CD8-positive, alpha-beta memory T cell (primary cell): Measurements from ENCODE around the gene IKBKG. TPM values are rescaled to one million over a fixed set of nuclear protein-coding genes. Genes with fewer than 3 reads are reported as not detected.

Source experiments
- CTCF ChIA-PET: fragments of 350-600 bp; sonication (Branson Sonifier 250); formaldehyde crosslinking; loops from one replicate; lab custom pipeline; 2021; ENCODE audit warnings: antibody characterized with exemption; lab: Charles Lee
- POLR2A ChIA-PET: fragments of 350-600 bp; sonication (Branson Sonifier 250); formaldehyde crosslinking; loops from one replicate; lab custom pipeline; 2021; ENCODE audit warnings: antibody characterized with exemption; lab: Charles Lee
- DNase-seq, 5 donors: peaks; one replicate each; pipeline versions ENCODE4 v3.0.0 to v3.0.0-alpha.2; 2020 to 2022; ENCODE audit warnings: mixed read lengths in 1 of 5
- H3K27ac ChIP-seq: one replicate; pipeline ENCODE4 v1.7.0; 2013; ENCODE audit warnings: low read depth, mild to moderate bottlenecking, low read length, moderate library complexity
- H3K27me3 ChIP-seq: 2 replicates; pipeline ENCODE4 v1.7.0; 2013; ENCODE audit warnings: low read length, mild to moderate bottlenecking; ENCODE audit not compliant: insufficient read depth, poor library complexity, severe bottlenecking
- H3K36me3 ChIP-seq: 2 replicates; pipeline ENCODE4 v1.7.0; 2013; ENCODE audit warnings: mild to moderate bottlenecking, low read length, moderate library complexity; ENCODE audit not compliant: insufficient read depth
- H3K4me1 ChIP-seq: 2 replicates; pipeline ENCODE4 v1.7.0; 2013; ENCODE audit warnings: mild to moderate bottlenecking, low read length, moderate library complexity; ENCODE audit not compliant: insufficient read depth
- H3K4me3 ChIP-seq: 2 replicates; pipeline ENCODE4 v1.7.0; 2013; ENCODE audit warnings: mild to moderate bottlenecking, low read length
- H3K9me3 ChIP-seq: 2 replicates; pipeline ENCODE4 v1.7.0; 2013; ENCODE audit warnings: mild to moderate bottlenecking, low read length
- H3K27ac Mint-ChIP-seq, 8 donors: one replicate each; pipeline ENCODE4 v1.8.0; 2020 to 2021; ENCODE audit warnings: mixed read lengths in 8 of 8, mild to moderate bottlenecking in 6 of 8, inconsistent platforms in 3 of 8, moderate library complexity in 3 of 8
- H3K27me3 Mint-ChIP-seq, 2 donors: one replicate each; pipeline ENCODE4 v1.8.0; 2020 to 2021; ENCODE audit warnings: mixed read lengths in 2 of 2, mild to moderate bottlenecking in 1 of 2, moderate library complexity in 1 of 2
- H3K36me3 Mint-ChIP-seq, 3 donors: one replicate each; pipeline ENCODE4 v1.8.0; 2020 to 2021; ENCODE audit warnings: mixed read lengths in 3 of 3, inconsistent platforms in 1 of 3, mild to moderate bottlenecking in 1 of 3
- H3K4me1 Mint-ChIP-seq, 3 donors: one replicate each; pipeline ENCODE4 v1.8.0; 2020 to 2021; ENCODE audit warnings: mixed read lengths in 3 of 3, inconsistent platforms in 1 of 3, mild to moderate bottlenecking in 1 of 3
- H3K4me3 Mint-ChIP-seq, 7 donors: one replicate each; pipeline ENCODE4 v1.8.0; 2020 to 2021; ENCODE audit warnings: mixed read lengths in 7 of 7, mild to moderate bottlenecking in 6 of 7, moderate library complexity in 4 of 7, inconsistent platforms in 2 of 7
- H3K9me3 Mint-ChIP-seq, 5 donors: one replicate each; pipeline ENCODE4 v1.8.0; 2020 to 2022; ENCODE audit warnings: mixed read lengths in 5 of 5, mild to moderate bottlenecking in 3 of 5, moderate library complexity in 2 of 5, inconsistent platforms in 1 of 5
- polyA plus RNA-seq: library from polyadenylated mRNA; unstranded; fragments of 300-500 nt; fragmentation: Illumina TruSeq; gene quantifications from one replicate; pipeline ENCODE4 v1.2.3, GENCODE V29; 2021
- total RNA-seq, 2 experiments: library from RNA; stranded (reverse); gene quantifications; one replicate each; pipeline ENCODE4 v1.2.3, GENCODE V29; 2021

IKBKG gene
- total and polyA plus RNA-seq, 3 experiments from 2014 or later = 33.9 to 35.4 (median 34.8) TPM

- peak overlapping the region; percentile 78 for H3K27ac ChIP-seq
- Mint-ChIP-seq H3K27me3 (no peaks in the 10 kb centered on the region), H3K4me1 (peaks cover 26 to 46% (median 36%) of the 10 kb centered on the region in 3 donors), H3K27ac (peak overlapping the region in 3 of 8 donors; percentile 38 to 99 (median 92)), H3K4me3 (no peak overlapping the region), H3K36me3 (peaks cover 0 to 23% (median 3%) of the 10 kb centered on the region in 3 donors), H3K9me3 (no peaks in the 10 kb centered on the region)
- H3K4me1 ChIP-seq = peaks cover 42% of the 10 kb centered on the region
- H3K36me3 ChIP-seq = no peaks in the 10 kb centered on the region
- DNase-seq = no peak
- no peaks in the 10 kb centered on the region for H3K27me3 ChIP-seq
- POLR2A ChIA-PET = no interaction called here
- no peak overlapping the region for H3K4me3 ChIP-seq
- CTCF ChIA-PET = interaction anchor here (1.6 to 2.5 kb wide), 2 partner anchors 132 to 168 kb away, joined by 4 to 8 read pairs; no protein-coding TSS in a partner anchor
- H3K9me3 ChIP-seq = no peaks in the 10 kb centered on the region
Observed at GRCh38 chrX:154541589-154541895, 5.9 kb upstream of the IKBKG start.

GRCh38 chrX:154541896-154542722 lies 5.3 kb upstream of the IKBKG start:
- Histone ChIP-seq H3K4me3 (no peak overlapping the region), H3K27ac (peak overlapping the region; percentile 78), H3K27me3 (no peaks in the 10 kb centered on the region), H3K9me3 (no peaks in the 10 kb centered on the region), H3K4me1 (peaks cover 42% of the 10 kb centered on the region), H3K36me3 (no peaks in the 10 kb centered on the region)
- peaks cover 0 to 23% (median 3%) of the 10 kb centered on the region in 3 donors for H3K36me3 Mint-ChIP-seq
- ChIA-PET POLR2A (no interaction called here), CTCF (interaction anchor here (1.6 to 2.5 kb wide), 2 partner anchors 132 to 169 kb away, joined by 4 to 8 read pairs; no protein-coding TSS in a partner anchor)
- DNase-seq = peak in 4 of 5 donors; percentile 3 to 59 (median 22)
- H3K9me3 Mint-ChIP-seq = no peaks in the 10 kb centered on the region
- peaks cover 26 to 46% (median 36%) of the 10 kb centered on the region in 3 donors for H3K4me1 Mint-ChIP-seq
- peak overlapping the region; percentile 68 to 90 (median 77) for H3K4me3 Mint-ChIP-seq
- no peaks in the 10 kb centered on the region for H3K27me3 Mint-ChIP-seq
- H3K27ac Mint-ChIP-seq = peak overlapping the region; percentile 83 to 99 (median 93)

GRCh38 chrX:154542723-154543424 lies 4.5 kb upstream of the IKBKG start:
- peak in 3 of 5 donors; percentile 6 to 34 (median 26) for DNase-seq
- CTCF ChIA-PET = interaction anchor here (1.6 to 2.5 kb wide), 2 partner anchors 133 to 170 kb away, joined by 4 to 8 read pairs; no protein-coding TSS in a partner anchor
- Histone ChIP-seq H3K9me3 (no peaks in the 10 kb centered on the region), H3K27ac (peak overlapping the region; percentile 78), H3K27me3 (no peaks in the 10 kb centered on the region), H3K4me3 (no peak overlapping the region), H3K4me1 (peaks cover 42% of the 10 kb centered on the region), H3K36me3 (no peaks in the 10 kb centered on the region)
- Mint-ChIP-seq H3K36me3 (peaks cover 0 to 26% (median 3%) of the 10 kb centered on the region in 3 donors), H3K9me3 (no peaks in the 10 kb centered on the region), H3K27me3 (no peaks in the 10 kb centered on the region), H3K27ac (peak overlapping the region; percentile 83 to 99 (median 93)), H3K4me3 (peak overlapping the region; percentile 68 to 90 (median 77)), H3K4me1 (peaks cover 27 to 47% (median 38%) of the 10 kb centered on the region in 3 donors)
- POLR2A ChIA-PET = interaction anchor here (0.6 to 1.7 kb wide), 2 partner anchors 139 to 144 kb away, joined by 4 to 7 read pairs; partner anchors contain the start of gene RPL10

GRCh38 chrX:154545673-154546274 lies 1.6 kb upstream of the IKBKG start:
- Histone ChIP-seq H3K27me3 (no peaks in the 10 kb centered on the region), H3K9me3 (no peaks in the 10 kb centered on the region), H3K36me3 (no peaks in the 10 kb centered on the region), H3K4me3 (peak overlapping the region; percentile 77), H3K27ac (peak overlapping the region; percentile 61), H3K4me1 (peaks cover 59% of the 10 kb centered on the region)
- Mint-ChIP-seq H3K9me3 (no peaks in the 10 kb centered on the region), H3K36me3 (peaks cover 0 to 28% (median 3%) of the 10 kb centered on the region in 3 donors), H3K27ac (peak overlapping the region; percentile 50 to 89 (median 74)), H3K4me3 (peak overlapping the region; percentile 62 to 86 (median 70)), H3K4me1 (peaks cover 39 to 58% (median 49%) of the 10 kb centered on the region in 3 donors), H3K27me3 (no peaks in the 10 kb centered on the region)
- ChIA-PET CTCF (no interaction called here), POLR2A (interaction anchor here (0.5 to 0.6 kb wide), 2 partner anchors 168 to 195 kb away, joined by 4 to 6 read pairs; no protein-coding TSS in a partner anchor)
- DNase-seq = peak in 1 of 5 donors; percentile 33

GRCh38 chrX:154546354-154547244 lies 821 bp upstream of the IKBKG start, which contains the start of gene G6PD:
TSS of gene G6PD (minus strand) at chrX:154546846. CDS start at chrX:154546155, 691 bp downstream.
- Mint-ChIP-seq H3K4me1 (peaks cover 39 to 59% (median 54%) of the 10 kb centered on the region in 3 donors), H3K36me3 (peaks cover 0 to 31% (median 3%) of the 10 kb centered on the region in 3 donors), H3K27me3 (peaks cover 0 to under 1% of the 10 kb centered on the region in 2 donors), H3K9me3 (no peaks in the 10 kb centered on the region), H3K27ac (peak within 1 kb of the TSS; percentile 91 to 97 (median 94)), H3K4me3 (peak within 1 kb of the TSS; percentile 85 to 95 (median 87))
- no peaks in the 10 kb centered on the region for H3K9me3 ChIP-seq
- peak within 1 kb of the TSS; percentile 93 for H3K4me3 ChIP-seq
- H3K4me1 ChIP-seq = peaks cover 59% of the 10 kb centered on the region
- no peaks in the 10 kb centered on the region for H3K36me3 ChIP-seq
- H3K27ac ChIP-seq = peak within 1 kb of the TSS; percentile 88
- ChIA-PET POLR2A (interaction anchor here (0.6 kb wide), 1 partner anchor 196 kb away, joined by 4 read pairs; no protein-coding TSS in a partner anchor), CTCF (interaction anchor here (1.1 to 1.4 kb wide), 2 partner anchors 202 to 576 kb away, joined by 3 read pairs; partner anchors contain the start of gene HCFC1)
- no peaks in the 10 kb centered on the region for H3K27me3 ChIP-seq
- DNase-seq = peak in 4 of 5 donors; percentile 76 to 87 (median 82)

GRCh38 chrX:154548028-154548316 lies 552 bp downstream of the IKBKG start:
- Histone ChIP-seq H3K4me3 (peak overlapping the region; percentile 93), H3K4me1 (peaks cover 45% of the 10 kb centered on the region)
- peaks cover 30 to 53% (median 45%) of the 10 kb centered on the region in 3 donors for H3K4me1 Mint-ChIP-seq

More at GRCh38 chrX:154548028-154548316, 552 bp downstream of the IKBKG start:
- POLR2A ChIA-PET = interaction anchor here (1.1 kb wide), 1 partner anchor 150 kb away, joined by 5 read pairs; the partner anchor contains the start of gene RPL10
- Histone ChIP-seq H3K36me3 (no peaks in the 10 kb centered on the region), H3K27me3 (no peaks in the 10 kb centered on the region), H3K27ac (peak overlapping the region; percentile 88), H3K9me3 (no peaks in the 10 kb centered on the region)
- CTCF ChIA-PET = interaction anchor here (0.9 to 1.4 kb wide), 3 partner anchors 57 to 577 kb away, joined by 3 read pairs; partner anchors contain the start of genes HCFC1 and SLC10A3
- H3K27me3 Mint-ChIP-seq = peaks cover 0 to 2% of the 10 kb centered on the region in 2 donors
- no peaks in the 10 kb centered on the region for H3K9me3 Mint-ChIP-seq
- peak overlapping the region; percentile 85 to 95 (median 87) for H3K4me3 Mint-ChIP-seq
- H3K36me3 Mint-ChIP-seq = peaks cover 0 to 39% (median 3%) of the 10 kb centered on the region in 3 donors
- H3K27ac Mint-ChIP-seq = peak overlapping the region; percentile 91 to 97 (median 94)
- no peak for DNase-seq
